Measurements from ENCODE around the gene MEST. TPM values are rescaled to one million over a fixed set of nuclear protein-coding genes. Genes with fewer than 3 reads are reported as not detected.
A peak's percentile ranks its signal among the peaks of the same experiment; 100 is the strongest.

Gene MEST
- total RNA-seq, 2 donors from 2014 or later = 24.1 to 68.9 TPM

DNA sequence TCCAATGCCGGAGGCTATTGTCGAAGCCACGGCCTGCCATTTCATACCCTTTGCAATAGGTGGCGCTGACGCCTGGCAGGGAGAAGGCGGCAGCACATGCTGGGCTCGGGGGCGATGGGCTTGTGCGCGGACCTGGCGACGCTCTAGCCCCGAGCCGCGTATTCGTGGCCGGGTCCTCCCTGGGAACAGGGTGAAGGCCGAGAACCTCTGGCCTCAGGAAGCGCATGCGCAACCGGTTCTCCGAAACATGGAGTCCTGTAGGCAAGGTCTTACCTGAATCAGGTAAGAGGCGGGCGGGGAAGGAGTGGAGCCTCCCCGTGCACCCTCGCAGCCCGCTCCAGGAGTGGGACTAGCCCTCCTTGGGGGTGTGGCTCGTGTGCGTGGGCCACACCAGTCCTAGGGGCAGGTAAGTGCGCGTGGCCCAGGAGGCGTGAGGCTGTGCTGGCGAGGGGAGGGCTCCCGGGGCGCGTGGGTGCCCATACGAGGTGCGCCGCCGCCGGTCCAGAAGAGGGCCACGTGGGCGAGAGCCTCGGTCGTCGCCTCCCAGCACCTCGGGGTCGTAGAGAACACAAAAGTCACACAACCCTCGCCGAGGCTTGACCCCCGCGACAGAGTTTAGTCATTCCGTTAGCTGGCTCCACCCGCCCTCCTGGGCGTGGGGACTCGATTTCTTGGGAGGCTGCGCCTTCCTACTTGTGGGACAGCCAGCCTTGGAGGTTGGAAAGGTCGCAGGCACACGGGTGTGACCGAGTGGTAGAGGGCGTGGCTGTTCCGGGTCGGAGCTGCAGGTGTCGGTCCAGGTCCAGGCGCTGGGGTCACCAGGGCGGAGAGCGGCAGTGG, 5.6 kb upstream of the MEST start:
- intact Hi-C loops (cut with DNase I) = no loop called here
- ATAC-seq (peak; percentile 93), DNase-seq (peak; percentile 93 to 97 (median 95))
- peaks cover 59% of the 10 kb centered on the region for H3K4me1 ChIP-seq
- H3K9me3 ChIP-seq = no peaks in the 10 kb centered on the region
- peak overlapping the region; percentile 80 to 89 (median 85) for H3K27ac ChIP-seq
- no peaks in the 10 kb centered on the region for H3K36me3 ChIP-seq (replicated peaks in 1 of 2; ENCODE audit: insufficient read depth in 1 of 2, low read depth in 2 of 2)
- H3K27me3 ChIP-seq = no peaks in the 10 kb centered on the region
- H3K4me3 ChIP-seq = peak overlapping the region; percentile 29 to 47
- WGBS, 2 donors = 3 to 4% methylated on average over 18 to 67 of the region's 67 CpGs
- peak in 2 of 3 donors; percentile 59 to 65 for TF ChIP-seq POLR2A (IDR thresholded peaks at IDR 0.05)
- TF ChIP-seq, protein P1, sequence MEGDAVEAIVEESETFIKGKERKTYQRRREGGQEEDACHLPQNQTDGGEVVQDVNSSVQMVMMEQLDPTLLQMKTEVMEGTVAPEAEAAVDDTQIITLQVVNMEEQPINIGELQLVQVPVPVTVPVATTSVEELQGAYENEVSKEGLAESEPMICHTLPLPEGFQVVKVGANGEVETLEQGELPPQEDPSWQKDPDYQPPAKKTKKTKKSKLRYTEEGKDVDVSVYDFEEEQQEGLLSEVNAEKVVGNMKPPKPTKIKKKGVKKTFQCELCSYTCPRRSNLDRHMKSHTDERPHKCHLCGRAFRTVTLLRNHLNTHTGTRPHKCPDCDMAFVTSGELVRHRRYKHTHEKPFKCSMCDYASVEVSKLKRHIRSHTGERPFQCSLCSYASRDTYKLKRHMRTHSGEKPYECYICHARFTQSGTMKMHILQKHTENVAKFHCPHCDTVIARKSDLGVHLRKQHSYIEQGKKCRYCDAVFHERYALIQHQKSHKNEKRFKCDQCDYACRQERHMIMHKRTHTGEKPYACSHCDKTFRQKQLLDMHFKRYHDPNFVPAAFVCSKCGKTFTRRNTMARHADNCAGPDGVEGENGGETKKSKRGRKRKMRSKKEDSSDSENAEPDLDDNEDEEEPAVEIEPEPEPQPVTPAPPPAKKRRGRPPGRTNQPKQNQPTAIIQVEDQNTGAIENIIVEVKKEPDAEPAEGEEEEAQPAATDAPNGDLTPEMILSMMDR (IDR thresholded peaks at IDR 0.05) = peak; percentile 78 to 97 (median 94)

DNA sequence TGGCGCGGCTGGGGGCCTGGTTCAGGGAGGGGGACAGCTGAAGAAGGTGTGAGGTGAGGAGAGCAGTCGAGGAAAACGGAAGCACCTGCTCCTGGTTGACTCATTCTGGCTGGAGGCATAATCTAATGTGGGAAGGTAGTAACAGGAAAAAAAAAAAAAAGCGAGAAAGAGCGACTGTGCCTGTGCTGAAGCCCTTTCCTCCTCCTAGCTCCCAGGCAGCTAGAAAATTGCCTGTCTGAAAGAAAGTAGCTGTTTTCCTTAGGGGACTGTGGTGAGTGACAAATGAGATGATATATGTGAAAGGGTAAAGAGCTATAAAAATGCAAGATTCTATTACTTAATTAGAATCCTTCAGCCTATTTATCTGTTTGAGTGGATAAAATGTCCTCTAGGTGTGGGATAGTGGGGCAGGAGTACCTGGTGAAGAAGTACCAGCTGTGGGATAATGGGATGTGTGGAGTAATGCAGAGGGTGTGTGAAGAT, 4.9 kb upstream of the MEST start:
- Histone ChIP-seq H3K36me3 (replicated peaks in 1 of 2; ENCODE audit: insufficient read depth in 1 of 2, low read depth in 2 of 2) (no peaks in the 10 kb centered on the region), H3K27me3 (no peaks in the 10 kb centered on the region), H3K4me3 (peak overlapping the region; percentile 29 to 47), H3K4me1 (peaks cover 60% of the 10 kb centered on the region), H3K27ac (peak overlapping the region; percentile 80 to 89 (median 85)), H3K9me3 (no peaks in the 10 kb centered on the region)
- intact Hi-C loops (cut with DNase I) = no loop called here
- peak; percentile 31 for ATAC-seq
- DNase-seq = no peak
- TF ChIP-seq, protein P1 (IDR thresholded peaks at IDR 0.05) = no peak
- TF ChIP-seq POLR2A (IDR thresholded peaks at IDR 0.05) = no peak
- 10% methylated on average over 6 of the region's 6 CpGs for WGBS, 2 donors

DNA sequence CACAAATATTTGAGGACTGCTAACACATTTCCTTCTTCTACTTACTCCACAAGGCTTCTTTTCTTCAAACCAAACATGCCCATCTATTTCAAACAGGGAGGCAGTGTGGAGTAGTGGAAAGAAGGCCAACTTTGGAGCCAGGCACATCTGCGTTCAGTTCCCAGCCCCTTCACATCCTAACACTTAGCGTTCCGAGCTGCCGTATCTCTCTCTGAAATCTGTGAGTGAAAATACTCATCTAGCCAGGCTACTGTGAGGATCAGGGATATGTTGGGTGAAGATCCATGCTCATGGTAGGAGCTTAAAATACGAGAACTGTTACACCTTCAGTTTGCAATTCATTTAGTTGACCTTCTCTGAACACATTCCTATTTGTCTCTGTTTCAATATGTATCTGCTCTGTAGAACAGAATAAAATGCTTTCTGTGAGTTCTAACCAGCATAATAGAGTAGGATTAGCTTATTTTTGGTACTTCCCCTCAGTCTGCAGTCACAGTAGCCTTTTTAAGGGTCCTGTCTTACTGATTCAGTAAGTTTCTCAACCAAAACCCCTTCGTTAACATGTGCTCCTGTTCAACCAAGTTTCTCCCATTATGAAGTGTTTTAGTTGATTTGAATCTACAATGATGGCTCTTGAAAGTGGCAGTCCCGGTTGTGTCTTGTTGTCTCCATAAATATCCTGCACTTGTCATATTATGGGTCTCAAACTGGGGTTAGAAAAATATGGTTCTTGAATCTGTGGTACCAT, 3.3 kb upstream of the MEST start:
- TF ChIP-seq, protein P1 (IDR thresholded peaks at IDR 0.05) = no peak
- no peak for TF ChIP-seq POLR2A (IDR thresholded peaks at IDR 0.05)
- Histone ChIP-seq H3K27ac (peak overlapping the region in 1 of 4 donors; percentile 6), H3K9me3 (no peaks in the 10 kb centered on the region), H3K4me3 (no peak overlapping the region), H3K36me3 (replicated peaks in 1 of 2; ENCODE audit: insufficient read depth in 1 of 2, low read depth in 2 of 2) (no peaks in the 10 kb centered on the region), H3K27me3 (no peaks in the 10 kb centered on the region), H3K4me1 (peaks cover 63% of the 10 kb centered on the region)
- intact Hi-C loops (cut with DNase I) = no loop called here
- ATAC-seq = no peak
- DNase-seq = no peak
- WGBS, 2 donors = 63% methylated on average over 7 of the region's 7 CpGs

DNA sequence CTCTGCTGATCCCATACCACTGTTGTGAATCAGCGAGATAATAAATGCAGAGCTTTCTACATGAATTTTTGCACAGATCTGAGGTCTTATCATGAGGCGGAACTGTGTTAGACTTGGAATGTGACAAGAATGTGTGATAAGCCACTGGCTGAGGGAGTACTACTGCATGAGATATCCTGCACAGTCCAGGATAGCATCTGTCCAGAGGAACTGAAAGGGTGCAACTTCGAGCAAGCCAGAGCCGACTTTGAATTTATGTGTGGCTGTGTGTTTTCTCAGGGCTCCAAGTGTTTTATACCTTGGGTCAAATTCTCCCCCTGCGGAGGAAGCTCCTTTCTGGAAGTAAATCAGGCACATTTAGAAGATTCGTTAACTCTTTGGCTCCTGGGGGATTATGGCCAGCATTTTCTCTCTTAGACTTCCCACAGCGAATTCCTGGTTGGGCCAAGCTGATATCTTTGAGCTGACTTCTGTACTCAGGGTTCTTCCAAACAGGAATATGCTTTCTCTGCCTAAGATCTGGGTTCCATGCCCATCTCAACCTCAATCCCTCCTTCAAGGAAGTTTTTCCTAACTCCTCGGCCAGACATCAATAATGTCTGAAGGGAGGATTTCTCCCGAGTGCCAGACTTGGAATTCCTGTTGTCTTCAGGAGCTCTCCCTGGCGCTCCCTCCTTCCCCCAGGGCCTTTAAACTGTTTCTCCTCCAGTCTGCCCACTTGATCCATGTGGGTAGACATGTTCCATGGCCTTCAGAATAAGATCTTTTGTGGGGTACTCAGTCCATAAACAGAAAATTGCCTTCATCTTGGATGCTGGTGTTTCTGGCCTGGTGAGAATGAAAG, 2.5 kb upstream of the MEST start:
- H3K9me3 ChIP-seq = no peaks in the 10 kb centered on the region
- peaks cover 71% of the 10 kb centered on the region for H3K4me1 ChIP-seq
- WGBS, 2 donors = 50 to 56% methylated on average over 10 of the region's 10 CpGs
- no peak for DNase-seq
- no peak for ATAC-seq
- TF ChIP-seq, protein P1 (IDR thresholded peaks at IDR 0.05) = no peak
- no peak for TF ChIP-seq POLR2A (IDR thresholded peaks at IDR 0.05)
- H3K4me3 ChIP-seq = no peak overlapping the region
- intact Hi-C loops (cut with DNase I) = no loop called here
- no peaks in the 10 kb centered on the region for H3K36me3 ChIP-seq (replicated peaks in 1 of 2; ENCODE audit: insufficient read depth in 1 of 2, low read depth in 2 of 2)
- no peaks in the 10 kb centered on the region for H3K27me3 ChIP-seq
- H3K27ac ChIP-seq = no peak overlapping the region

Measured in body of pancreas (tissue), 4 donors.